HG03139 (cell line): Measurements from ENCODE around the gene ARID1A.
"Not testable (repeated sequence)": the region's sequence is repeated elsewhere in the genome, so short reads cannot be mapped to it uniquely, and the experiment has no call there.

Source experiments
- ATAC-seq: cut with Tn5 transposase; IDR thresholded peaks from one replicate; pipeline ENCODE4 v1.9.1; 2021; ENCODE audit not compliant: unreplicated experiment

The ARID1A gene

GRCh38 chr1:26787381-26787705 lies 91.5 kb downstream of the ARID1A start:
- peak; percentile 37 for ATAC-seq

GRCh38 chr1:26787706-26788514 lies 92.1 kb downstream of the ARID1A start, which contains the start of gene PIGV:
PIGV (plus strand) TSS chr1:26787950; CDS start chr1:26790816, 2,866 bp downstream.
- ATAC-seq = peak; percentile 49

GRCh38 chr1:26788515-26788785 lies 92.6 kb downstream of the ARID1A start:
- no peak for ATAC-seq

- no peak for ATAC-seq
Observed at GRCh38 chr1:26788836-26789611, 93.2 kb downstream of the ARID1A start.

GRCh38 chr1:26789612-26789865 lies 93.7 kb downstream of the ARID1A start:
- no peak for ATAC-seq

- ATAC-seq = no peak
Observed at GRCh38 chr1:26789931-26790330, 94.1 kb downstream of the ARID1A start.

- no peak for ATAC-seq
Observed at GRCh38 chr1:26790551-26790953, 94.7 kb downstream of the ARID1A start.

GRCh38 chr1:26791148-26791547 lies 95.3 kb downstream of the ARID1A start:
- no peak for ATAC-seq

- ATAC-seq = no peak
Observed at GRCh38 chr1:26791626-26792025, 95.8 kb downstream of the ARID1A start.

- no peak for ATAC-seq
Observed at GRCh38 chr1:26792924-26793323, 97.1 kb downstream of the ARID1A start.

GRCh38 chr1:26794391-26794790 lies 98.6 kb downstream of the ARID1A start:
- no peak for ATAC-seq

GRCh38 chr1:26797627-26798026 lies 101.8 kb downstream of the ARID1A start:
- ATAC-seq = no peak

- ATAC-seq = no peak
Observed at GRCh38 chr1:26799479-26800142, 103.8 kb downstream of the ARID1A start.

- not testable (repeated sequence) for ATAC-seq
Observed at GRCh38 chr1:26803932-26804331, 108.1 kb downstream of the ARID1A start.

GRCh38 chr1:26810105-26810504 lies 114.3 kb downstream of the ARID1A start:
- not testable (repeated sequence) for ATAC-seq

GRCh38 chr1:26811057-26811456 lies 115.2 kb downstream of the ARID1A start:
- no peak for ATAC-seq

GRCh38 chr1:26811708-26812107 lies 115.9 kb downstream of the ARID1A start:
- no peak for ATAC-seq

- no peak for ATAC-seq
Observed at GRCh38 chr1:26814377-26814776, 118.6 kb downstream of the ARID1A start.

- ATAC-seq = no peak
Observed at GRCh38 chr1:26814893-26815292, 119.1 kb downstream of the ARID1A start.

- ATAC-seq = peak; percentile 80
Observed at GRCh38 chr1:26820784-26821269, 125.0 kb downstream of the ARID1A start.

- ATAC-seq = no peak
Observed at GRCh38 chr1:26822737-26823395, 127.1 kb downstream of the ARID1A start.

- no peak for ATAC-seq
Observed at GRCh38 chr1:26824731-26825130, 128.9 kb downstream of the ARID1A start.
